Globus pallidus (tissue), 1 donor: Measurements from ENCODE around the gene SNRPD3.

Experiments used
- DNase-seq: peaks from one replicate; pipeline ENCODE4 v3.0.0-alpha.2; 2015; ENCODE audit warnings: low spot score

SNRPD3 gene

DNA sequence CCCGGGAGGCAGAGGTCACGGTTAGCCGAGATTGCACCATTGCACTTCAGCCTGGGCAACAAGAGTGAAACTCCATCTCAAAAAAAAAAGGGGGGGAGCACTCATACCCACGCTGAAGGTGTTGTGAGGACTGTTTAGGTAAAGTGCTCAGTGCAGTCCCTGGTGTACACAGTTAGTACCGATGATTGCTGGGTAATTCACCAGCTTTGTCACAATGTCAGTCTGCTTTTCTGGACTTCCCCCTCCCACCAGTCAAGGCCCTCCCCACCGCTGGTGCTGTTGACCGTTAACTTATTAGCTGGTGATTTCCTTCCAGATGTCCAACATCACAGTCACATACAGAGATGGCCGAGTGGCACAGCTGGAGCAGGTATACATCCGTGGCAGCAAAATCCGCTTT lies 11.9 kb downstream of the SNRPD3 start:
- DNase-seq = no peak

- no peak for DNase-seq
Measured at GRCh38 chr22:24571266-24571665, 15.5 kb downstream of the SNRPD3 start.

GRCh38 chr22:24576778-24577177 lies 21.0 kb downstream of the SNRPD3 start:
- no peak for DNase-seq

GRCh38 chr22:24578355-24579257 lies 22.8 kb downstream of the SNRPD3 start:
- no peak for DNase-seq

- no peak for DNase-seq
Measured at GRCh38 chr22:24579258-24579601, 23.4 kb downstream of the SNRPD3 start.

DNA sequence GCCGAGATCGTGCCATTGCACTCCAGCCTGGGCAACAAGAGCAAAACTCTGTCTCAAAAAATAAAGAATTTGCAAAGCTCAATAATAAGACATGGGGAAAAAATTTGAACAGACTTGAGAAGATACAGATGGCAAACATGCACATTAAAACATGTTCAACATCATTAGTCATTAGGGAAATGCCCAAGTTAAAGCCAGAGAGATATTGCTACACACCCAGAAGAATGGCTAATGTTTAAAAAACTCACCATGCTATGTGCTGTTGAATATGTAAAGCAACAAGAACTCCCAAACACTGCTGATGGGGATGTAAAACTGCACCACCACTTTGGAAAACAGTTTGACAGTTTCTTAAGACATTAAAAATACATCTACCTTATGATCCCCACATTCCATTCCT lies 24.5 kb downstream of the SNRPD3 start:
- DNase-seq = no peak

GRCh38 chr22:24582056-24582814 lies 26.4 kb downstream of the SNRPD3 start:
- no peak for DNase-seq

GRCh38 chr22:24583221-24584165 lies 27.7 kb downstream of the SNRPD3 start:
- DNase-seq = no peak

DNA sequence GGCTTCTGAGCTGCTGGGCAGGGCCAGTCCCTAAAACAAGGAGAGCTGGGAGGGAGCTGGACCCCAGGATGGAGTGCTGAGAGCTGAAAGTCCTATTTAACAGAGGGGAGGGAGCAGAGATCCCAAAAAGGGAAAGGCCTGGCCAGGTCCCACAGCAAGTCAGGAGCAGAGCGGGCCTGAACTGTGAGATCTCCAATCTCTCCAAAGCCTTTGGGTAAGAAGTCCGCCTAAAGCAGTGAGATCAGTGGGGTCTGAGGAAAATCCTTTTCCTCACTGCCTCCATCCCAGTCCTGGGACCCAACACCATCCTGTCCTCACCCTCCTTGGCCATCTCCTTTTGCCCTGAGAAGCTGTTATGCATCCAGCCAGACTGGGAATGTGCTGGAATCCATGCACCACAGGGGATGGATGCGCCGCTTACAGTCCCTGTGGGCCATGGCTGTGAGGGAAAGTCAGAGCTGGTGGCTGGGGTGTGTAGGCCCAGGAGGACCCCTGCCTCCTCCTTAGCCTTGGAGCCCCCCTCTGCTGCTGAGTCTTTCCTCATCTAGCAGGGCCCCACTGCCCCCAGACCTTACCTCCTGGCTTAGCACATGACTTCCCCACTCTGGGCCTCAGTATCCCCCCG lies 28.5 kb downstream of the SNRPD3 start:
- DNase-seq = no peak

DNA sequence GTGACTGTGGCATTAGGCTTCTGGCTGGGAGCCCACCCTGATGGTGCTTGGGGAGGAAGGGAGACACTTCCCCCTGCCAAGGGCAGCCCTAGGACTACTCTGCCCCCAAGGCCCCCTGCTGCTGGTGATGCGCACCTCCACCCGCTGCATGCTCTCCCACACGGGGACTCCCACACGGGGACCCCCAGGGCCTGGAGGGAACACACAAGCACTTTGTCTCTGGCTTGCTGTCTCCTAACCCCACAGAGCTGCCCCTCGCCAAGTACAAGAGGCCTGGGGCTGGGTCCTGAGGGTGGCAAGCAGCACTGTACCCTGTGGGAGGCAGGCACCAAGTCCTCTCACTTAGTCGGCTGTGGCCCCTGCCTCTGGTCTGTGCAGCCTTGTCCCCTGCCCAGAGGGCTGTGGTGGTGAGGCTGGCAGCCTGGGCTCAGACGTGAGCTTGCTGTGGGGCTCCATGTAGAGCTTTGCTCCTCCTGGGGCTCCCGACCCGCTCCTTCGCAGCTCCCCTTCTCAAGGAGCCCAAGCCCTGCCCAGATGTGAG lies 29.1 kb downstream of the SNRPD3 start:
- no peak for DNase-seq

DNA sequence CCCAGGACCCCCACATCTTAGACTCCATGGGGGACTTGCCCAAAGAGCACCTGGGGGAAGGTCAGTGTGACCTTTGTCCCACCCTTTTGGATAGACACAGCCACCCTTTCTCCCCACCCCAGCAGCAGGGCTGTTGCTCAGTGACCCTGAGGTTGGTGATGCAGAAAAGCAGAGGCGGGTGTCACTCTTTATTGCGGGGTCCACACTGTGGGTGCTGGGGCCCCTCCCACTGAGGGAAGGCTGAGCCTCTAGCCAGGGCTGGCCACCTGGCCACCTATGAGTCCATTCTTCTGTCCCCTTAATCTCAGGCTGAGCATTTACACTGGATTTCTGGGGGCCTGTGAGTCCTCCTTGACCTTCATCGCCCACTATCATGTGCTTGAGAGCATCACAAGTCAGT lies 29.7 kb downstream of the SNRPD3 start:
- DNase-seq = no peak

- no peak for DNase-seq
Measured at GRCh38 chr22:24585927-24586546, 30.2 kb downstream of the SNRPD3 start.

GRCh38 chr22:24587251-24587650 lies 31.5 kb downstream of the SNRPD3 start:
- no peak for DNase-seq

GRCh38 chr22:24587948-24588347 lies 32.1 kb downstream of the SNRPD3 start:
- DNase-seq = no peak

DNA sequence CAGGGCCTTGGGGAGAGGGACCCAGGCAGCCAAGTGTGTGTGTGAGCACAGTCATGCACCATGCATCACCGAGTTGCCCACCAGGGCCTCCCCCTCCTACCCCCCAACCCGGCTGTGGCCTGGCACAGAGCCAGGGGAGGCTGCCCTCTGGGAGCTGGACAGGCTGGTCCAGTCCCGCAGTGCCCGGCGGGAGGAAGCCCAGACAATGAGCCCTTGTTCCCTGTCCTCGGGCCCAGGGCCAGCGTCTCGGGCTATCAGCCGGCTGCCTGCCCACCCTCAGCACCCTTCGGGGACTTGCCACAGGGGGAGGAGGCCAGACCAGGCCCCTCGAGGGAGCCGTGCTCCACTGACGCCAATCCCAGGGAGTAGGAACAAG lies 32.6 kb downstream of the SNRPD3 start:
- peak; percentile 94 for DNase-seq

- DNase-seq = no peak
Measured at GRCh38 chr22:24588757-24589481, 33.1 kb downstream of the SNRPD3 start.

- DNase-seq = no peak
Measured at GRCh38 chr22:24589518-24590030, 33.8 kb downstream of the SNRPD3 start.

GRCh38 chr22:24590596-24591173 lies 34.9 kb downstream of the SNRPD3 start:
- no peak for DNase-seq

DNA sequence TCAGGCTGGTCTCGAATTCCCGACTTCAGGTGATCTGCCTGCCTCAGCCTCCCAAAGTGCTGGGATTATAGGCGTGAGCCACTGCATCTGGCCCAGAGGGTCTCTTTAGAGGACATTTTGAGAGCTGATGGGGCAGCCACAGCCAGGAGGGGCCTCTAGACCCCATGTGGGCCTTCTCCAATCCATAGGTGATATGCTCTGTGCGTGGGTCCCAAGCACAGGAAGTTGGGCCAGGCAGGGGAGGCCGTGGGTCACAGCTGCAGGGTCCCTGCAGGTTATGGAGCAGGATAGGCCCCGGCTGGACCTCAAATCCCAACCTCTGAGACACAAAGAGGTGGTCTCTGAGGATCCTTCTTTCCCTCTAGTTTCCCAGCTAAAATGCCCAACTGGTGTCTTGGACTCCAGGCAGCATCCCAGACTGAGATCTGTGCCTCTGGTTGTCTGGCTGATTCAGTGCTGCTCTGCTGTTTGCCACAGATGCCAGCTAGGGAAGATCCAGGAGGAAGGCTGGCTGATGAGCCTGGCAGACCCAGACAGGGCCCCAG lies 35.6 kb downstream of the SNRPD3 start:
- no peak for DNase-seq
